ENCODE results near the gene KCTD1. TPM values are rescaled to one million over a fixed set of nuclear protein-coding genes. Genes with fewer than 3 reads are reported as not detected.

KCTD1 gene
- total RNA-seq, 2 experiments from 2014 or later, result 10.1 to 10.3 TPM

GRCh38 chr18:26415631-26416030 is 132.7 kb downstream of the KCTD1 start:
- no peak for DNase-seq (ENCODE audit: low spot score)
- no peaks in the 10 kb centered on the region for H4K20me1 ChIP-seq (ENCODE audit: insufficient read depth, low read length)
- no peak overlapping the region for H2AFZ ChIP-seq (ENCODE audit: low read length)
- POLR2A ChIA-PET, result no interaction called here
- no peak overlapping the region for H3K4me3 ChIP-seq (ENCODE audit: low read depth, low read length, poor library complexity, severe bottlenecking)
- CTCF ChIA-PET (ENCODE audit: unreplicated experiment), result no interaction called here
- intact Hi-C loops (cut with micrococcal nuclease; ENCODE audit: unreplicated experiment), result no loop called here
- no peaks in the 10 kb centered on the region for H3K36me3 ChIP-seq (ENCODE audit: insufficient read depth, low read length)
- H3K9me2 ChIP-seq (ENCODE audit: insufficient read depth, low read length), result no peaks in the 10 kb centered on the region
- BruUV-seq (replicated peaks), result no TSS peak
- H3K4me2 ChIP-seq (ENCODE audit: low read length), result no peak overlapping the region
- H3K4me1 ChIP-seq (ENCODE audit: insufficient read depth, low read length, poor library complexity, severe bottlenecking), result no peaks in the 10 kb centered on the region
- H3K27ac ChIP-seq (ENCODE audit: low read depth, low read length, poor library complexity, severe bottlenecking), result no peak overlapping the region
- H3K9me3 ChIP-seq (ENCODE audit: low read length), result no peaks in the 10 kb centered on the region
- no peaks in the 10 kb centered on the region for H3K79me2 ChIP-seq (ENCODE audit: insufficient read depth, low read depth, low read length)
- TF ChIP-seq CTCF (conservative IDR thresholded peaks at IDR 0.05; ENCODE audit: low read length) (no peak), EZH2phosphoT487 (IDR thresholded peaks at IDR 0.05; ENCODE audit: borderline replicate concordance, low read depth, low read length) (no peak)

- POLR2A ChIA-PET, result no interaction called here
- CTCF ChIA-PET (ENCODE audit: unreplicated experiment), result no interaction called here
These were observed 133.4 kb downstream of the KCTD1 start for GRCh38 chr18:26414901-26415440.

More at GRCh38 chr18:26414901-26415440, 133.4 kb downstream of the KCTD1 start:
- Histone ChIP-seq H3K9me2 (ENCODE audit: insufficient read depth, low read length) (no peaks in the 10 kb centered on the region), H3K4me3 (ENCODE audit: low read depth, low read length, poor library complexity, severe bottlenecking) (no peak overlapping the region), H3K27ac (ENCODE audit: low read depth, low read length, poor library complexity, severe bottlenecking) (no peak overlapping the region), H3K4me1 (ENCODE audit: insufficient read depth, low read length, poor library complexity, severe bottlenecking) (no peaks in the 10 kb centered on the region), H3K9me3 (ENCODE audit: low read length) (no peaks in the 10 kb centered on the region), H3K36me3 (ENCODE audit: insufficient read depth, low read length) (no peaks in the 10 kb centered on the region), H3K4me2 (ENCODE audit: low read length) (no peak overlapping the region), H2AFZ (ENCODE audit: low read length) (no peak overlapping the region), H3K79me2 (ENCODE audit: insufficient read depth, low read depth, low read length) (no peaks in the 10 kb centered on the region), H4K20me1 (ENCODE audit: insufficient read depth, low read length) (no peaks in the 10 kb centered on the region)
- intact Hi-C loops (cut with micrococcal nuclease; ENCODE audit: unreplicated experiment), result no loop called here
- no peak for DNase-seq (ENCODE audit: low spot score)
- no peak for TF ChIP-seq CTCF (conservative IDR thresholded peaks at IDR 0.05; ENCODE audit: low read length)
- no peak for TF ChIP-seq EZH2phosphoT487 (IDR thresholded peaks at IDR 0.05; ENCODE audit: borderline replicate concordance, low read depth, low read length)
- BruUV-seq (replicated peaks), result no TSS peak

Data from OCI-LY7 (cell line).